ENCODE data around the gene KAZN.

GRCh38 chr1:14763977-14764376, 165.5 kb downstream of the KAZN start:
- TF ChIP-seq CTCF (IDR thresholded peaks at IDR 0.05; ENCODE audit: low read length) (no peak), EZH2 (IDR thresholded peaks at IDR 0.05; ENCODE audit: borderline replicate concordance, low read length) (no peak)
